GM12875 (cell line): ENCODE measurements around the gene TRMT61A.

Experiments
- H3K4me3 ChIP-seq: one replicate; pipeline ENCODE4 v1.5.1; 2011; ENCODE audit warnings: low read depth, low read length, control low read depth
- CTCF ChIP-seq: IDR thresholded peaks from 2 replicates; pipeline ENCODE4 v1.5.1; 2011; ENCODE audit warnings: low read depth, mild to moderate bottlenecking, control low read depth, inconsistent platforms, low read length, moderate library complexity, borderline replicate concordance; ENCODE audit not compliant: insufficient read depth

The TRMT61A gene

GRCh38 chr14:103542605-103543088, 13.7 kb downstream of the TRMT61A start:
- no peak overlapping the region for H3K4me3 ChIP-seq
- TF ChIP-seq CTCF = no peak

GRCh38 chr14:103543140-103543539, 14.1 kb downstream of the TRMT61A start:
- no peak for TF ChIP-seq CTCF
- H3K4me3 ChIP-seq = no peak overlapping the region

- TF ChIP-seq CTCF = no peak
- H3K4me3 ChIP-seq = no peak overlapping the region
Observed at GRCh38 chr14:103543721-103544387, 14.9 kb downstream of the TRMT61A start.

GRCh38 chr14:103544388-103545218, 15.6 kb downstream of the TRMT61A start:
- H3K4me3 ChIP-seq = no peak overlapping the region
- TF ChIP-seq CTCF = no peak

GRCh38 chr14:103545219-103545914, 16.4 kb downstream of the TRMT61A start:
- no peak overlapping the region for H3K4me3 ChIP-seq
- no peak for TF ChIP-seq CTCF

GRCh38 chr14:103545915-103546651, 17.1 kb downstream of the TRMT61A start:
- no peak overlapping the region for H3K4me3 ChIP-seq
- no peak for TF ChIP-seq CTCF
